Stimulated activated CD8-positive, alpha-beta memory T cell treated with anti-CD3 and anti-CD28 coated beads, Interleukin-7, amount 100 ng/mL, for 48 hours (primary cell): ENCODE data around the gene HSPB2.
"Not testable (repeated sequence)": the region's sequence is repeated elsewhere in the genome, so short reads cannot be mapped to it uniquely, and the experiment has no call there.

Experiments used
- DNase-seq, 2 donors: peaks; one replicate each; pipeline ENCODE4 v3.0.0-alpha.2; 2020; ENCODE audit warnings: low read depth in 1 of 2; ENCODE audit errors: extremely low read depth in 1 of 2

HSPB2 gene, protein sequence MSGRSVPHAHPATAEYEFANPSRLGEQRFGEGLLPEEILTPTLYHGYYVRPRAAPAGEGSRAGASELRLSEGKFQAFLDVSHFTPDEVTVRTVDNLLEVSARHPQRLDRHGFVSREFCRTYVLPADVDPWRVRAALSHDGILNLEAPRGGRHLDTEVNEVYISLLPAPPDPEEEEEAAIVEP

DNA sequence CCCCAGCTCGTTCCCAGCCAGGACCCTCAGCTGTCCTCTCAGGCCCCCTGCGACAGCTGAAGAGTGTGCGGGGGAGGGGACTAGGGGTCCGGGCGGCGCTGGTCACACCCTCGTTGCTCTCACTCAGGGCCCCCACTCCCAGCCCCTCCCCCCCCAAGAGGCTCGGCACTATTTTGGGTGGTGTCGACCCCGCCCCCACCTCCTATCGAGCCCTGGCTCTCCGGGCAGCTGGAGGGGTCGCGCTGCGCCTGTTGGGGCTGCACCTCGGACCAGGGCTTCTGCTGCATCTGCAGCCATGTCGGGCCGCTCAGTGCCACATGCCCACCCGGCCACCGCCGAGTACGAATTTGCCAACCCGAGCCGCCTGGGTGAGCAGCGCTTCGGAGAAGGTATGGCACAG, at the start of gene HSPB2:
Gene HSPB2 (plus strand): TSS at position 200 of the 400 bp plus-strand sequence. CDS start 96 bp downstream, at position 296.
- no peak for DNase-seq

DNA sequence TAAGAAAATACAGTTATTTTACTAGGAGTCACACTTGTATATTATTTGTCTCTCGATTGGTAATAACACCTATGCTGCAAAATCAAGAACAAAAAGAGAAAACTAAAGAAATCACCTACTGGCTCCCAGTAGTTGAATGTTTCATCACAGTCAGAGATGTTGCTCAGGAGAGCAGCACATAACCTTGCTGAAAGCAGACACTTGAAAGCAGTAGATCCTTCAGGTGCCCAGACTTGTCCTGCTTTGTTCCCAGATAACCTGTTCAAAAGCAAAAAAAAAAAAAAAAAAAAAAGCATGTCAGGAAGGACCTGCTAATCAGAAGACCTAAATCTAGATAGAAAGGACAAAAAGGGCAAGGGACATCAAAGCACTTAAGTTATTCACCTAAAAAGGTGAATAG, 42.4 kb upstream of the HSPB2 start:
- DNase-seq = no peak

DNA sequence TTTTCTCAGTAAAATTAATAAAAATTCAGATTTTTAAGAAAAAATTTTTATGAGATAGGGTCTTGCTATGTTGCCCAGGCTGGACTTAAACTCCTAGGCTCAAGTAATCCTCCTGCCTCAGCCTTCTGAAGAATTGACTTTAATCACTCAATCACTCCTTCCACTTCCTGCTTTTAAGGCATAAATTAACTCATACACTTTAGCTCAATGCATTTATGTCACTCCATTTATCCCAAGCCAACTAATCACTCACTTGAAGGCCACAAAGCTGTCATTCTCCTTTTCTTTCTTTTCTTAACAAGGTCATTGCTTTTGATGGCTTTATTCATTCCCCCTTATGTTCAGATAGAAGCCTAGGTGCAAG, 42.0 kb upstream of the HSPB2 start:
- DNase-seq = no peak

DNA sequence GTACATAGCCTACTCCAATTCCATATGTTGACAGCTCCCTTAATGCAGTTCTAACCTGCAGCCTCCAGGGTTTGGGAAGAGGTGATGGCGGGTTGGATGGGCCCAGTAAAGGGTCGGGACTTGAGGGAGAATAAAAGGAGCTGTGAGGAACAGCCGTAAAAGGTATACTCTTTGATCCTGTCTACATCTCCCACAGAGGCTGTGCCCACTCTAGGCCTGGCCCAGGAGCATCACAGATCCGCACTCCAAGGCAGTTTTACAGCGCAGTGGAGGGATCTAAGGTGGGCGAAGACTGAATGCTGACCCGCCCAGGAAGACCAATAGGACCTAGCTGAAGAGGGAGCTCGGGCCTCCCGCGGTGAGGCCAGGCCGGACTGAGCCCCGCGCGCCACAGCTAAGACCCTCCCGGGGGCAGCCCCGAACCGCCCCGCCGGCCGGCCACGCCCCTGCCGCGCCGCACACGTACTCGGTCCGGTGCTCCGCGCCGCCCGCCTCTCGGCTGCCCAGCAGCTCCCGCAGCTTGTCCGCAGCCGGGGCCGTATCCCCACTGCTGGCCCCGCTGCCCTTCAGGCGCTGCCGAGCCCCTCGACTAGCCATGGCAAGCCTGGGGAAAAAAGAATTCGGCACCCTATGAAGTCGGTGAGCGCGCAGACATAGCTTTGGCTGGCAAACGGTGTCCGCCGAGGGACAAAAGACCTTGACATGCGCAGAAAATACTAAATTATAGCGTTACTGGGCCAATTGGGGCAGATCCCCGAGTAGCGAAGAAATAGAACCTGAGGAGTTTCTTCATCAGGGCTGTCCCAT, 41.4 kb upstream of the HSPB2 start, which contains the start of gene ALG9:
Gene ALG9 (minus strand): TSS at position 696 of the 807 bp plus-strand sequence. CDS start 99 bp downstream, at position 597.
- peak; percentile 61 to 72 for DNase-seq

DNA sequence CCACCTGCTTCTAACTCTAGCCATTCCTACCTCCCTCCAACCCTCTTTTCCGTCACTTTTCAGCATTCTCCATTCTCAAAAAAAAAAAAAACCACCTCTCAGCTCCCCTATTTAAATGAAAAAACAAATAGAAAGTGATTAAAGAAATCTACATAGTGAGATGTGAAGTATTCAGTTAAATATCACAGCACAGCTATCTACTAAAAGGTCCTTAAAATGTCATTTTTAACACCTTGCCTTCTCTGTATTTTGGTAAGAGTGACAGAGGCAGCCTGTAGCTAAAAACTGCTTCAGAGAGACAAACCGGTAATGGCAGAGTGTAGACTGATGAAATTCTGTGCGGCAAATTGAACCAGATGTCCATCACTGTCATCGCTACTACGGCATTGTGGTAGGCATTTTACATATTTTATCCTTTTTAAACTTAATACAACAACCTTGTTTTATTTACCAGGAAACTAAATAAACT, 40.8 kb upstream of the HSPB2 start:
- DNase-seq = no peak

DNA sequence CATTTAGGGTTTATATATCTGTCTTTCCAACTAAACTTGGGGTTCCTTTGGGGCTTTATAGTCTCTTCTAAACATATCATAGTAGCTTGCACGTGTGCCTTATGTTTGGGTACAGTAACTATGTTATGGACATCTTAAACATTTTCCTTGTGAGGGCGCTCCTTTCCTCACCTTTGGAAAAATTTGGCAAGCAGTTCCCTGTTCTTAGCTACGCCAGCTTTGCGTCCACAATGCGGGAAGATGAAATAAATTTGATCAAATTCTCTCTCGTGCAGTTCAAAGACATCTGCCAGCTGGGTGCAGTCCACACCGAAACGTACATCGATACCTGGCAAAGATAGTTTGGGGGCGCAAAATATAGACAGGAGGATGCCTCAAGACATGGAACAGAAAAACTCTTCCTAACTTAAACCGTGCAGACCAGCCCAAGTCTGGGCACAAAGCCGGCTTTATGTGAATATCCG, 34.1 kb upstream of the HSPB2 start:
- DNase-seq = no peak

DNA sequence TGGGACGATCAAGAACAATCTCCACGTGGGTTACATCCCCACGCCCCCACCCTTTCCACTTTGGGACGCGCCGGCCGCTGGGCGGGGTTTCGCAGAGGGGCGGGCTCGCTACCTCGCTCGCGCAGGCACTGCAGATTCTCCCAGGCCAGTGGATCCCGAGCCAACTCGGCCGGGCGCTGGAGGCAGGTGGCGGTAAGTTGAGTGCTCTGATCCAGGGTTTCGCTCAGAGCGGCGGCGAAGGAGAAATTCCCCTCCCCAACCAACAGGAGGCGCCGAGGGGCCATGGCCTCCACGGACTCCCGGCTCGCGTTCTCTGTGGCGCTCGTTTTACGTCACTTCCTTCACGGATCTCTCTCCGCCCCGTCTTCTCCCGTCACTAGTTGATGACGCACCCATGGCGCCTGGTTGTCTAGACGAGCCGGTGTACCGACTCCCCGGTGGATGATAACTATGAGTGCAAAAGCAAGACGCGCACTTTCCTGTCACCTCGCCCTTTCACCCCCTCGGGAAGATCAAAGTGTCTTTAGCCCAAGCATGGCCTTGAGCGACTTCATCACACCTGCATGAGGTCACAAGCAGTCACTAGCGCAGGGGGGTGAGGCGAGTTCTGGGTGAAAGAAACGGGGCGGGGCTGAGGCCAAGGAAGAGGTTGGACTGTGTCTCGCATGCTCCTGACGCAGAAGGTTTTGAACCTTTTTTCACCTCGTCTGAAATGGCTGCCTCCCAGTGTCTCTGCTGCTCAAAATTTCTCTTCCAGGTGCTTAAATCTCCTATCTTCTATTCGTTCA, 33.5 kb upstream of the HSPB2 start, which contains the start of the genes CFAP68 and FDXACB1:
Gene CFAP68 (plus strand): TSS at position 693 of the 788 bp plus-strand sequence. CDS start 20 bp downstream, at position 713.
Gene FDXACB1 (minus strand): TSS at position 317 of the 788 bp plus-strand sequence. CDS start 33 bp downstream, at position 284.
- DNase-seq = peak; percentile 84 to 93

DNA sequence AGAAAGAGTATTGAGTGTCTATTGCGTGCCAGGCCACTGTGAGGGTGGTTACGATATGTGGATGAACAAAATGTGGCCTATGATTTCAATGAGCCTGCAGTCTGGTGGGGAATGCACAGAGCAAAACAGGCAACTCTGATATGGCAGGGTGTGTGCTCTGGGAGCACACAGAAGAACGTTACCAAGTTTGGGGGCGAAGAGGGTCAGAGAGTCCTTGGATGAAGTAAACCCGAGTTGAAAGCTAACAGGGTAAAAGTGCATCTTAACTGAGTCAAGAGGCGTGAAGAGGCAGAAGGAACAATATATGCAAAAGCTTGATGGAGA, 32.9 kb upstream of the HSPB2 start:
- DNase-seq = no peak

DNA sequence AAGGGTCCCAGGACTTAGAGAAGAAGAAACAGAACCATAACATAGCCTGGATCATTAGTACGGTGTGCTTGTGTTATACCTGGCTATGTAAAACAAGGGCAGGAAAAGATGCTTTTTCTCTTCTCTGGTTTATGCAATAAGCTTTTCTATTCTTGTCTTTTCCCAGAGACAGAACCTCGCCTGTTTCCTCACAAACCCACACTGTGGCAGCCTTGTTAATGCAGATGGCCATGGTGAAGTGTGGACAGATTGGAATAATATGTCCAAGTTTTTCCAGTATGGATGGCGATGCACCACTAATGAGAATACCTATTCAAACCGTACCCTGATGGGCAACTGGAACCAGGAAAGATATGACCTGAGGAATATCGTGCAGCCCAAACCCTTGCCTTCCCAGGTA, 30.3 kb upstream of the HSPB2 start:
- no peak for DNase-seq

DNA sequence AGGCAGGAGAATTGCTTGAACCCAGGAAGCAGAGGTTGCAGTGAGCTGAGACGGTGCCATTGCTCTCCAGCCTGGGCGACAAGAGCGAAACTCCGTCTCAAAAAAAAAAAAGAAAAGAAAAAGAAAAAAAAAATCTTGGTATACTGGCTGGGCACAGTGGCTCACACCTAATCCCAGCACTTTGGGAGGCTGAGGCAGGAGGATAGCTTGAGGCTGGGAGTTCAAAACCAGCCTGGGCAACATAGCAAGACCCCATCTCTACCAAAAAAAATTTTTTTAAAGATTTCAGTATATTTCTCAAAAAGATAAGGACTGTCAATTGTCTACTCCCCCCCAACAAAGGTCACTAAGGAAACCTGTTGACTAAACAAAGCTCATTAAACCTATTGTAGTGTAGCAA, 27.5 kb upstream of the HSPB2 start:
- DNase-seq = not testable (repeated sequence)

DNA sequence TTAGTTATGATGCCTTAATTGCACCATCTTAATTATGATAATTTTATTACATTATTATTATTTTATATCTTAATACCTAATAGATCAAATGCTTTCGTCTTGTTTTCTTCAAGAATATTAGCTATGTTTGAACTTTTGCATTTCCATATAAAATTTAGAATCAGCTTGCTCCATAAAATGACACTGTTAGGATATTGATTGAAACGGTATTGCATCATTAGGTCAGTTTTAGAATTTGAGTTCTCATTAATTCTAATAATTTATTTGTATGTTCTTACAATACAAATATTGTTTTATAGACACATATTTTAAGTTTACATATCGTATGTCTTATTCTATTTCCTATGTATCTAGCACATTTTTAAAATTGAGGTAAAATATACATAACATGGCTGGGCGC, 26.5 kb upstream of the HSPB2 start:
- no peak for DNase-seq

DNA sequence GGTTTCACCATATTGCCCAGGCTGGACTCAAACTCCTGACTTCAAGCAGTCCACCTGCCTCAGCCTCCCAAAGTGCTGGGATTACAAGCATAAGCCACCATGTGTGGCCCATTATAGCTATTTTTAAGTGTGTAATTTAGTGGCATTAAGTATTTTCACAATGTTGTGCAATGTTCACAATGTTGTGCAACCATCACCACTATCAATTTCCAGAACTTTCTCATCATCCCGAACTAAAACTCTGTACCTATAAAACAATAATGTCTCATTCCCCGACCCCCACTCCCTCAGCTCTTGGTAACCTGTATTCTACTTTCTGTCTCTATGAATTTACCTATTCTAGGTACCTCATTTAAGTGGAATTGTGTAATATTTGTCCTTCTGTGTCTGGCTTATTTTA, 25.7 kb upstream of the HSPB2 start:
- no peak for DNase-seq

DNA sequence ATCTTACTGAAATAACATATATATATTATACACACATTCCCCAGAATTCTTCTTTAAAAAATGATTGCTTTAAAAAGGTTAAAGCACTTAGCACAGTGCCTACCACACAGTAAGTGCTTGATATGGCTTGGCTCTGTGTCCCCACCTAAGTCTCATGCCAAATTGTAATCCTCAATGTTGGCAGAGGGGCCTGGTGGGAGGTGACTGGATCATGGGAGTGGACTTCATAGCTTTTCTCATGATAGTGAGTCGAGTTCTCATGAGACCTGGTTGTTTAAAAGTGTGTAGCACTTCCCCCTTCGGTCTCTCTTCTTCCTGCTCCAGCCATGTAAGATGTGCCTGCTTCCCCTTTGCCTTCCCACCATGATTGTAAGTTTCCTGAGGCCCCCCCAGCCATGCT, 7.1 kb upstream of the HSPB2 start:
- DNase-seq = no peak

DNA sequence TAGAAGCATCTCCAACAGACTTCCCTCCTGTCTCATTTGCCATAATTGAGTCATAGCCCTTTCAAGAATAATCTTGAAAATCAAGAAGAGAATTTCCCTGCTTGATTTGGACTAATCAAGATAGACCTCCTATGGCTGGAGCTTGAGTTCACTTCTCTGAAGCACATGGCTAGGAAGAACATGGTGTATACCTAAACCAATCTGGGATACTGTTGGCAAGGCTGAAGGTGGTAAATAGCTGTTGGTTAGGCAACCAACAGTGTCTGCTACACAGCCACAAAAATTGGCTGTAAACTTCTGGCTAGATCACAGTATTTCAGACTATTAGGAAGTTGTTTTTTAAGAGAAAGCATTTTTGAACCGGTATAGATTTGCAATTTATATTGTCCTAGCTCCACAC, 5.9 kb upstream of the HSPB2 start:
- DNase-seq = no peak

DNA sequence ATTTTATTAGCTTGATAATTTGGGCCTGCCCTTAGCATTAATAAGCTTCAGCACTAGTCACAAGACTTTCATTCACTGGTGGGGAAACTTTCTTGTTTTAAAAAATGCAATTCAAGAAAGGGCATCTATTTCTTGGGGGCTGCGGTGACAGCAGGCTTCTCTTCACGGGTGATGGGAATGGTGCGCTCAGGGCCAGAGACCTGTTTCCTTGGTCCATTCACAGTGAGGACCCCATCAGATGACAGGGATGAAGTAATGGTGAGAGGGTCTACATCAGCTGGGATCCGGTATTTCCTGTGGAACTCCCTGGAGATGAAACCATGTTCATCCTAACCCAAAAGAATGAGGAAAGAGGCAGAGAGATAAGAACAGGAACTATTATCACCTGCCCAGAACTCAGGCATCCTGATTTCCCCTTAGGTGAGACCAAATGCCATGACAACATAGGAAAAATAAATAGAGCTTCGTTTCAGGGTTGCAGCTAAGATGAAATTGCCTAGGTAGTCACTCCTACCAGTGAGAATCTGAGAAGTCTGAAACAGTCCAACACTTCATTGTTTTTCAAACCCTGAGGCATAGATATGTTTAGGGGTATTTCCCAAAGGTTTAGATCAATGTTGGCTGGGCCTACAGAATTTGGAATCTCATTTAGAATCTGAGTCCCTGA, 3.8 kb upstream of the HSPB2 start:
- DNase-seq = no peak

DNA sequence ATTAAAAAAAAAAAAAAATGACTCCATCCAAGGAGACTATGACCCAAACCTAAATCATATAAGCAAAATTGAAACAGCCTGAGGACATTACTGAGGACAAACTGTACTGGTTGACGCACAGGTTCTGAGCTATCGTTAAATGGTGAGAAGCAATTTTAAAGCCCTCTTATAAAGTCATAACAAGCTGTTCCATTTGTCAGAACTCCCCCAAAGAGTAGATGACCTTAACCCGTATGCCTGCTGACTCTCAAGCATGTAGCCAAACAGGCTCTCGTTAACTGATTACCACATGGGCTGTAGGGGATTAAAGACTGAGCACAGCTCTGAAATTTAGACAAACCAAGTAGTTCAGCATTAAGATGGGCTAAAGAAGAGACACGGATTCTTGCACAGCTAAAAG, 3.2 kb upstream of the HSPB2 start:
- DNase-seq = no peak

DNA sequence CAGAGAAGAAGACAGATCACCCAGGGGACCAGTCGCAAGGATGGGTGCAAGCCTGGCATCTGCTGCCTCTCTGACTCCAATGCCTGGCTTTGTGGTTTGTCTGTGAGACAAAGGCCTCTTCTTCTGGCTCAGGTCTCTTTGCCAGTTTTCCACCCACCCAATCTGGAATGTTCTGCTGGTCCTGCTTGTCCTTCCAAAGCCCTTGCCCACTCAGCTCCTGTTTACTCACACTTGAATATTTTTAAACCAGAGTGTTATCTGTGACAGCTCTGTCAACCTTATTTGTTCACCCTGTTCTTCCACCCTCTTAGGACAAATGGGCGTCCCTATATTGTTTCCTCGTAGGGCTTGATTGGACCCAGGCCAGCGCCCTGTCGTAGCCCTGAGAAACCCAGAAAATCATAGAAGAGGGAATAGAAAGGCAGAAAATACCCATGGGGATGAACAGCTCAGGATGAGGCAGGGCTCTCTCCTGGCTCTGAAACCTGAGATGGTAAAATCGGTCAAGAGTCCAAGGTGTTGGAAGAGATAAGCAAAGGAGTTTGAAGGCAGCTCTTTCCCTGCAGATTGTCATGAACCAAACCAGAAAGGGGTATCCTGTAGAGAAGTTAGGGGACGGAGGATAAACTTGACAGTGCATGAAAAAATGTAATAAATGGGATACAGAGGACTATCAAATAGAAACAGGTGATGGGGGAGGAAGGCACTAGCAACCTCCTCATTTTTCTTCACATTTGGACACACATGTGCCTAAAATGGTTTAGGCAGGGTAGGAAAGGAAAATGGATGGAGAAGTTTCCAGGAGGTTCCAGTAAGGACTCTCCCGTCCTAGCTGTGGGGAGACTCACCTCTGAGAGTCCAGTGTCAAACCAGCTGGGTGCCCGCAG, 1.6 kb upstream of the HSPB2 start:
- no peak for DNase-seq

DNA sequence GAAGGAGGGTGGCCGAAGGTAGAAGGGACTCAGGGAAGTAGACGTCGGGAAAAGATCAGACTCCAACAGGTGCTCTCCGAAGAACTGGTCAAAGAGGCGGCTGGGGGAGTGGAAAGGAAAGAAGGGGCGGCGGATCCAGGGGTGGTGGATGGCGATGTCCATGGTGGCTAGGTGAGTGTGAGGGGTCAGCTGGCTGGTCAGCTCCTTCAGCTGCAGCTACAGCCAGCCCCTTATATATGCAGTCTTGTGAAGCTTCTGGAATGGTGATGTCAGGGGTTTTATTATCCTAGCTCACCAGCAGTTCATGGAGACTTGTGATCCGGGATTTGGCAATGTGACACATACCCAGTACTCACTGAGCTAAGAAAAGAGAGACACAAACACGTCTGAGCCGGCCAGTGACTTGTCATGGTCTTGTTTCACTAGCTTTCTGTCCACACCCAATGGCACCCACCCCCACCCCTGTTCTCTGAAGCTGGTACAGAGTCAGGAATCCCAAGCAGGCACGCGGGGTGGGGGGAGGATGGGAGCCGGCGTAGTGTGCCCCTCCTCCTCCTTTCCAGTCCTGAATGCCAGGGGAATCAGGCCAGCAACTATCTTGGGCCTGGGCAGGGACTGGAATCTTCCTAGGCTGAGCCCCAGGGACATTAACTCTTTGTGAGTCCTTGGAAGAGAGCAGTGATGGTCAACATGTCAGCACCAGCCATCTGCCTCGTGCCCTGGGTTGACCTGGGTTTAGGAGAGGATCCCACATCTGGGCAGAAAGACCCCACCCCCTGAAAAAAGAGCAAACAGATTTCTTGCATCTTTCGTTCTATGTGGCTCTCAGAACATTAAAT, 752 bp upstream of the HSPB2 start, which contains the start of gene CRYAB:
Gene CRYAB (minus strand): TSS at position 208 of the 839 bp plus-strand sequence. CDS start 46 bp downstream, at position 162.
- no peak for DNase-seq
